GM18907 (cell line): ENCODE results near the gene TEDDM1.
"Not testable (repeated sequence)": the region's sequence is repeated elsewhere in the genome, so short reads cannot be mapped to it uniquely, and the experiment has no call there.

Source experiments
- ATAC-seq: cut with Tn5 transposase; IDR thresholded peaks from one replicate; pipeline ENCODE4 v1.9.1; 2021; ENCODE audit warnings: mild to moderate bottlenecking, moderate library complexity; ENCODE audit not compliant: unreplicated experiment

TEDDM1 gene

GRCh38 chr1:182381962-182382819 is 18.3 kb downstream of the TEDDM1 start:
- ATAC-seq = no peak

GRCh38 chr1:182380199-182380598 is 20.3 kb downstream of the TEDDM1 start:
- ATAC-seq = no peak

GRCh38 chr1:182379781-182380180 is 20.7 kb downstream of the TEDDM1 start:
- not testable (repeated sequence) for ATAC-seq

- no peak for ATAC-seq
Observed at GRCh38 chr1:182376936-182377574, 23.4 kb downstream of the TEDDM1 start.

GRCh38 chr1:182374101-182374834 is 26.2 kb downstream of the TEDDM1 start:
- ATAC-seq = no peak

GRCh38 chr1:182370532-182370931 is 29.9 kb downstream of the TEDDM1 start:
- no peak for ATAC-seq

- no peak for ATAC-seq
Observed at GRCh38 chr1:182368903-182369302, 31.6 kb downstream of the TEDDM1 start.

GRCh38 chr1:182368358-182368757 is 32.1 kb downstream of the TEDDM1 start:
- ATAC-seq = no peak

GRCh38 chr1:182367926-182368325 is 32.5 kb downstream of the TEDDM1 start:
- ATAC-seq = no peak

- no peak for ATAC-seq
Observed at GRCh38 chr1:182366596-182366995, 33.9 kb downstream of the TEDDM1 start.

GRCh38 chr1:182359645-182360044 is 40.8 kb downstream of the TEDDM1 start:
- ATAC-seq = no peak

- no peak for ATAC-seq
Observed at GRCh38 chr1:182357913-182358312, 42.6 kb downstream of the TEDDM1 start.

- ATAC-seq = no peak
Observed at GRCh38 chr1:182357171-182357570, 43.3 kb downstream of the TEDDM1 start.

- no peak for ATAC-seq
Observed at GRCh38 chr1:182355723-182356098, 44.8 kb downstream of the TEDDM1 start.

GRCh38 chr1:182351790-182352364 is 48.6 kb downstream of the TEDDM1 start:
- ATAC-seq = no peak

- no peak for ATAC-seq
Observed at GRCh38 chr1:182350839-182351238, 49.6 kb downstream of the TEDDM1 start.

GRCh38 chr1:182348961-182349747 is 51.3 kb downstream of the TEDDM1 start:
- no peak for ATAC-seq
